Erythroblast (primary cell): Measurements from ENCODE around the gene KRT83.

Source experiments
- GATA1 ChIP-seq: IDR thresholded peaks from 2 replicates; pipeline ENCODE4 v1.6.1; 2011; ENCODE audit warnings: low read depth, mild to moderate bottlenecking, control low read depth, low read length, moderate library complexity
- POLR2A ChIP-seq: IDR thresholded peaks from 2 replicates; pipeline ENCODE4 v1.6.1; 2011; ENCODE audit warnings: mild to moderate bottlenecking, low read length

DNA sequence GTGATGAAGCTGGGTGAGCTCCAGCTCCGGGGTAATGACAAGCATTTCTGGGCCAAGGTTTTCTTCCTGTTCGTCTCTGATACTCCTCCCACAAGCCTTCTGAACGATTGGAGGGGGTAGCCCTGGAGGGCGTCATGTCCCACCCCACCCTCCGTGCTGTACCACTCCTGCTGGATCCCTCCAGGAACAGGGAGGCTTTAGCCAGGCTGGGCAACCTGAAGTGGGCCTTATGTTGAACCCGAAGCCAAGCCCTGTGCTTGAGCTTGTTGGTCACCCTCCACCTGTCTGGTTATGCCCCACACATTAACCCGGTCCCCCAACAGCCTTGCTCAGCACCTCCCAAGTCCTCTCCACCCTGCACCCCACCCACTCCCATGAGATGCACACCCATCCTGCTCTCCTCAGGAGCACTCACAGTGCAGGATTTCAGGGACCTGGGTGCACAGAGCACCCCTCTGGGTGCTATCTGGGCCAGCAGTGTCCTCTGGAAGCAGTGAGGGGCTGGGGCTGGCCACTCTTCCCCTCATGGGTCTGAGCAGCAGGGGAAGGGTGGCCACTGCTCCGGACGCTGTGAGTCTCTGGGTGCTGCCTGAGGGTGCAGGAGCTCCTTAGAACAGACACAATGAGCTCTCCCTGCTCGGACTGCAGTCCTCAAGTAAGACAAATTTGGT, 6.8 kb upstream of the KRT83 start:
- TF ChIP-seq POLR2A, result no peak
- no peak for TF ChIP-seq GATA1
